D721Med (cell line): Measurements from ENCODE around the gene IGSF9.

Experiments
- DNase-seq: peaks from one replicate; pipeline ENCODE4 v3.0.0; 2011; ENCODE audit warnings: low spot score; ENCODE audit not compliant: insufficient read length
- FAIRE-seq: peaks from 2 replicates; lab custom pipeline; 2011; peaks lifted over from hg19 to GRCh38; lab: Jason Lieb, UNC
- TF ChIP-seq, protein P1 (sequence below): IDR thresholded peaks from 2 replicates; pipeline ENCODE4 v1.5.1; 2012; ENCODE audit warnings: mild to moderate bottlenecking, control low read depth; ENCODE audit not compliant: insufficient read depth; ENCODE audit errors: missing control alignments

Gene IGSF9

GRCh38 chr1:159919236-159919865, 26.1 kb downstream of the IGSF9 start:
- DNase-seq: no peak
- TF ChIP-seq, protein P1, sequence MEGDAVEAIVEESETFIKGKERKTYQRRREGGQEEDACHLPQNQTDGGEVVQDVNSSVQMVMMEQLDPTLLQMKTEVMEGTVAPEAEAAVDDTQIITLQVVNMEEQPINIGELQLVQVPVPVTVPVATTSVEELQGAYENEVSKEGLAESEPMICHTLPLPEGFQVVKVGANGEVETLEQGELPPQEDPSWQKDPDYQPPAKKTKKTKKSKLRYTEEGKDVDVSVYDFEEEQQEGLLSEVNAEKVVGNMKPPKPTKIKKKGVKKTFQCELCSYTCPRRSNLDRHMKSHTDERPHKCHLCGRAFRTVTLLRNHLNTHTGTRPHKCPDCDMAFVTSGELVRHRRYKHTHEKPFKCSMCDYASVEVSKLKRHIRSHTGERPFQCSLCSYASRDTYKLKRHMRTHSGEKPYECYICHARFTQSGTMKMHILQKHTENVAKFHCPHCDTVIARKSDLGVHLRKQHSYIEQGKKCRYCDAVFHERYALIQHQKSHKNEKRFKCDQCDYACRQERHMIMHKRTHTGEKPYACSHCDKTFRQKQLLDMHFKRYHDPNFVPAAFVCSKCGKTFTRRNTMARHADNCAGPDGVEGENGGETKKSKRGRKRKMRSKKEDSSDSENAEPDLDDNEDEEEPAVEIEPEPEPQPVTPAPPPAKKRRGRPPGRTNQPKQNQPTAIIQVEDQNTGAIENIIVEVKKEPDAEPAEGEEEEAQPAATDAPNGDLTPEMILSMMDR: no peak
- FAIRE-seq: no peak

DNA sequence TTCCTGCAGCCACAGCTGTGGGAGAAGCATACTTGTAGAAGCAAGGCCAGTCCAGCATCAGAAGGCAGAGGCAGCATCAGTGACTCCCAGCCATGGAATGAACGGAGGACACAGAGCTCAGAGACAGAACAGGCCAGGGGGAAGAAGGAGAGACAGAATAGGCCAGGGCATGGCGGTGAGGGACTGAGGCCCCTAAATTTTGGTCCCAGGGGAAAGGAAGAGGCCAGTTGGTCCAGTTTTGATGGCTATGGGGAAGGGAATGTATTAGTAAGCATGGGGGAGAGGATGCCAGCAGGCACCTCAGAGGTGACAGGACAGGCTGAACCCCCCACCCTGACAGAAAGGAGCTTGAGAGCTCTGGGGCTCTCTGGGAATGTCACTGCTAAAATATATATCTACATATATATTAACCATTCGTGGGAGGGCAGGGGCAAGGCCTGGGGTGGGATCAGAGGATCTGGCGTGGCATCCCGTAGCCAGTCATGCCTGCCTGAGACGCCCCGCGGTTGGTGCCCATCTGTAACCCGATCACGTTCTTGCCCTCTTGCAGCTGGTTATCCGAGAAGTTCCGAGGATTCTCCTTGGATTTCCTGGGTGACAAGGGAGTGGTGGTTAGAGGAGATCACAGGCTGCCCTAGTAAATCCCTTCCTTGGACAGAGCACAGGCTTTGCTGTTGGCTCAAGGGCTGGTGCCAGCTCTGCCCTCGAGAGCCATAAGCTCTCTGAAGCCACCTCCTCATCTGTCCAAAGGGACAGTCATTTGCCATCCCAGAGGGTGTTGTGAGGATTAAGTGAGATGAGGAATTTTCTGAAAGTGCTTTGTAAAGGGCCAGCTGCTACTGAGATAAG, 26.8 kb downstream of the IGSF9 start:
- FAIRE-seq: no peak
- DNase-seq: no peak
- TF ChIP-seq, protein P1: no peak

DNA sequence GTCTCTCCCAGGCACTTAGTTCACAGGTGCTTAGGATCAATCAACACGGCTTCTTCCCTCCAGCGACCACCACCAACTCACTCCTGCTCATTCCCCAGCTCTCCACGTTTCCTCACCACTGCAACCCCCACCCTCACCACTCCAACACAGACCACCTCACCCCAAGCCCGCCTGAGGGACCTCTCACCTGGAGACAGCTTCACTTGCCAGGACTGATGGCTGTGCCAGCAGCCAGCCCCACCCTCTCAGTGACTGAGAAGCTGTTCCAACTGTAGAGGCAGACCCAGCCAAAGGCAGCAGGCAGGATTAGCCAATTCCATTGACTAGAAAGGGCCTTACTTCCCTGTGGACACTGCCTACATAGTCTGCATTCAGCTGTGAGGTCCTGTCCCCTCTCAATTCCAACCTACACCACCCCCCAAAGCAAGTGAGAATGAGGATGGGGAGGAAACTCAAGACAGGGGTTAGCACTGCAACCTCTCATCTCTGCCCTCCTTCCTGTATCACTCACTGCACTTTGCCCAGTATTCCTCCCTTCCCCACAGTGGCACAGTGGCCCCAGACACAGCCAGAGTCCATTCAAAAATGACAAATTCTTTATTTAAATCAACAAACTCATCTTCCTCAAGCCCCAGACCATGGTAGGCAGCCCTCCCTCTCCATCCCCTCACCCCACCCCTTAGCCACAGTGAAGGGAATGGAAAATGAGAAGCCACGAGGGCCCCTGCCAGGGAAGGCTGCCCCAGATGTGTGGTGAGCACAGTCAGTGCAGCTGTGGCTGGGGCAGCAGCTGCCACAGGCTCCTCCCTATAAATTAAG, 27.7 kb downstream of the IGSF9 start:
- no peak for FAIRE-seq
- DNase-seq: no peak
- TF ChIP-seq, protein P1: no peak

- DNase-seq (peak; percentile 92), FAIRE-seq (no peak)
- TF ChIP-seq, protein P1: no peak
Observed at GRCh38 chr1:159916242-159917051, 29.0 kb downstream of the IGSF9 start.

GRCh38 chr1:159915571-159916241, 29.7 kb downstream of the IGSF9 start:
- TF ChIP-seq, protein P1: no peak
- FAIRE-seq: no peak
- no peak for DNase-seq
